K562 (cell line): Measurements from ENCODE around the gene PPP1R15A. TPM values are rescaled to one million over a fixed set of nuclear protein-coding genes. Genes with fewer than 3 reads are reported as not detected.

Experiments
- CBFA2T2 ChIP-seq: fragments of 450-650 bp; conservative IDR thresholded peaks from 2 replicates; pipeline ENCODE4 v1.6.1; 2017; ENCODE audit warnings: mild to moderate bottlenecking
- CSDE1 ChIP-seq, 2 experiments: fragments of 450-650 bp; IDR thresholded peaks; 2 replicates each; pipeline ENCODE4 v1.6.1; 2016; ENCODE audit warnings: mild to moderate bottlenecking in 1 of 2
- EP300 ChIP-seq: IDR thresholded peaks from 2 replicates; pipeline ENCODE4 v1.6.1; 2012; ENCODE audit warnings: low read length, improper control_type of control experiment
- IRF2 ChIP-seq: sonication (generic); formaldehyde crosslinking; IDR thresholded peaks from 2 replicates; pipeline ENCODE4 v1.8.1; 2022; ENCODE audit warnings: mild to moderate bottlenecking, missing genetic modification reagents
- MCM7 ChIP-seq, 2 experiments: fragments of 450-650 bp; IDR thresholded peaks; 2 replicates each; pipeline ENCODE4 v1.6.1; 2016 to 2018
- RFX7 ChIP-seq: fragments of 250-450 bp; sonication (Bioruptor Pico); IDR thresholded peaks from 2 replicates; pipeline ENCODE4 v1.5.1; 2021; ENCODE audit warnings: mild to moderate bottlenecking
- SIN3A ChIP-seq, 2 experiments: fragments of 150-350 bp in 1 of 2; IDR thresholded peaks; 2 replicates each; pipeline ENCODE4 v1.6.1; 2011 to 2016; ENCODE audit warnings: borderline replicate concordance in 2 of 2, low read depth in 2 of 2, low read length in 2 of 2, mild to moderate bottlenecking in 2 of 2, moderate library complexity in 2 of 2; ENCODE audit not compliant: control insufficient read depth in 1 of 2
- SMAD4 ChIP-seq: fragments of 250-450 bp; sonication (Bioruptor Pico); conservative IDR thresholded peaks from 2 replicates; pipeline ENCODE4 v1.8.0; 2021; ENCODE audit warnings: inconsistent platforms, mild to moderate bottlenecking, moderate library complexity
- SP1 ChIP-seq: sonication (generic); formaldehyde crosslinking; IDR thresholded peaks from 2 replicates; pipeline ENCODE4 v1.8.1; 2022; ENCODE audit warnings: mild to moderate bottlenecking, missing genetic modification reagents
- SPI1 ChIP-seq: IDR thresholded peaks from 2 replicates; pipeline ENCODE4 v1.6.1; 2011; ENCODE audit warnings: low read depth, low read length, control low read depth, borderline replicate concordance
- ZNF253 ChIP-seq: fragments of 250-450 bp; sonication (Bioruptor Pico); conservative IDR thresholded peaks from 2 replicates; pipeline ENCODE4 v1.6.1; 2021; ENCODE audit warnings: mild to moderate bottlenecking
- ZNF586 ChIP-seq: fragments of 450-650 bp; formaldehyde crosslinking; conservative IDR thresholded peaks from 2 replicates; pipeline ENCODE4 v1.4.0; 2020; ENCODE audit warnings: mild to moderate bottlenecking, moderate library complexity
- ZNF778 ChIP-seq: fragments of 450-650 bp; formaldehyde crosslinking; IDR thresholded peaks from 2 replicates; pipeline ENCODE4 v1.4.0; 2020; ENCODE audit warnings: mild to moderate bottlenecking, moderate library complexity
- polyA plus RNA-seq, 8 experiments: library from polyadenylated mRNA; depleted of rRNA in 4 of 8; stranded (reverse) in 5 of 8; unstranded in 3 of 8; fragments of >200 nt; fragmentation: Nextera tagmentation in 2 of 8; fragmentation: Illumina TruSeq in 1 of 8; extraction: Ambion mirVana in 2 of 8; extraction: Trizol in 1 of 8; gene quantifications; 2 replicates each; pipeline versions ENCODE4 v1.2.1 to v1.2.3, GENCODE V29; 2011 to 2014; ENCODE audit warnings: inconsistent platforms in 1 of 8, missing spikeins in 1 of 8
- total RNA-seq, 7 experiments: library from RNA; depleted of rRNA in 6 of 7; stranded (reverse); fragments of >200 nt in 6 of 7; fragmentation: Illumina TruSeq in 2 of 7; extraction: Trizol in 2 of 7; gene quantifications; 2 replicates each; pipeline versions ENCODE4 v1.2.1 to v1.2.3, GENCODE V29; 2011 to 2021; ENCODE audit warnings: low replicate concordance in 1 of 7
- TF ChIP-seq, protein P1 (sequence below): sonication (generic); formaldehyde crosslinking; IDR thresholded peaks from 2 replicates; pipeline ENCODE4 v1.8.0; 2022; ENCODE audit warnings: missing genetic modification reagents, mild to moderate bottlenecking, borderline replicate concordance
- TF ChIP-seq, protein P2 (sequence below): fragments of 250-450 bp; sonication (Bioruptor Pico); IDR thresholded peaks from 2 replicates; pipeline ENCODE4 v1.4.0; 2020; ENCODE audit warnings: mild to moderate bottlenecking, moderate library complexity, borderline replicate concordance
- TF ChIP-seq, protein P3 (sequence below): fragments of 450-650 bp; IDR thresholded peaks from 2 replicates; pipeline ENCODE4 v1.6.1; 2016; ENCODE audit warnings: low read depth

The PPP1R15A gene
- total and polyA plus RNA-seq, 9 of the 15 experiments (the other 6 are each of a cell fraction or from before 2014, with no cell fraction given), result 0.42 to 73.7 (median 44.0) TPM

DNA sequence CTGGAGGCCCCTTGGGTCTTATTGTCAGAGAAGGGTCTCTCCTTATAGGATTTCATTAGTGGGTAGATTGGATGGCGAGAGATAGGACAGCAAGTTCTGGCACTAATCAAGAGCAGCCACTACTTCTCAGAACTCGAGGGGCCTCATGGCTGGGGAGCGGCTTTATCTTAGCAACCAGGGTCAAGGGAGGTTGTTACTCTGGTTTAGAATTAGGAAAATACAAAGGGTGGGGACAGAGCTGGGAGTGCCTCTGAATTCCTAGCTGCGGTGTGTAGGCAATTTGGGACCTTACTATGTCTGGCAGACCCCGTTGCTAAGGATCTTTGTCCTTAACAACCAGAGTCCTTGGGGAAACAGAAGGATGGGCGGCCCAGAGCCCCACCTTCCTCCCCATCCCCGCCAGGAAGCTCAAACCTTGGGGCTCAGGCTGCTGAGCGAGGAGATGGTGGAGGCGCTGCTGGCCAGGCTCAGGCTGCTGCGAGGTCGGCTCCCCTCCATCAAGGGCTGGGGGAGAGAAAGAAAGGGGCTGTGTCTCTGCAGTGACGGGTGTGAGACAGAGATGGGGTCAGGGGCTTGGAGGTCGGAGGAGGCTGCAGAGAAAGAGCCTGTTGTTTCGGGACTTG is 5.0 kb upstream of the PPP1R15A start (continued):
- TF ChIP-seq, protein P1, sequence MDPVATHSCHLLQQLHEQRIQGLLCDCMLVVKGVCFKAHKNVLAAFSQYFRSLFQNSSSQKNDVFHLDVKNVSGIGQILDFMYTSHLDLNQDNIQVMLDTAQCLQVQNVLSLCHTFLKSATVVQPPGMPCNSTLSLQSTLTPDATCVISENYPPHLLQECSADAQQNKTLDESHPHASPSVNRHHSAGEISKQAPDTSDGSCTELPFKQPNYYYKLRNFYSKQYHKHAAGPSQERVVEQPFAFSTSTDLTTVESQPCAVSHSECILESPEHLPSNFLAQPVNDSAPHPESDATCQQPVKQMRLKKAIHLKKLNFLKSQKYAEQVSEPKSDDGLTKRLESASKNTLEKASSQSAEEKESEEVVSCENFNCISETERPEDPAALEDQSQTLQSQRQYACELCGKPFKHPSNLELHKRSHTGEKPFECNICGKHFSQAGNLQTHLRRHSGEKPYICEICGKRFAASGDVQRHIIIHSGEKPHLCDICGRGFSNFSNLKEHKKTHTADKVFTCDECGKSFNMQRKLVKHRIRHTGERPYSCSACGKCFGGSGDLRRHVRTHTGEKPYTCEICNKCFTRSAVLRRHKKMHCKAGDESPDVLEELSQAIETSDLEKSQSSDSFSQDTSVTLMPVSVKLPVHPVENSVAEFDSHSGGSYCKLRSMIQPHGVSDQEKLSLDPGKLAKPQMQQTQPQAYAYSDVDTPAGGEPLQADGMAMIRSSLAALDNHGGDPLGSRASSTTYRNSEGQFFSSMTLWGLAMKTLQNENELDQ (CRISPR knock-in tag), result no peak
- TF ChIP-seq SMAD4, result peak; percentile 41; the same call in 1 of the 2 replicates
- no peak for TF ChIP-seq ZNF778 (CRISPR knock-in tag)
- peak; percentile 35; the same call in 1 of the 2 replicates for TF ChIP-seq EP300
- no peak for TF ChIP-seq CSDE1 (IDR thresholded peaks at IDR 0.05)
- no peak for TF ChIP-seq RFX7 (CRISPR knock-in tag)
- TF ChIP-seq IRF2, result no peak
- TF ChIP-seq, protein P2, sequence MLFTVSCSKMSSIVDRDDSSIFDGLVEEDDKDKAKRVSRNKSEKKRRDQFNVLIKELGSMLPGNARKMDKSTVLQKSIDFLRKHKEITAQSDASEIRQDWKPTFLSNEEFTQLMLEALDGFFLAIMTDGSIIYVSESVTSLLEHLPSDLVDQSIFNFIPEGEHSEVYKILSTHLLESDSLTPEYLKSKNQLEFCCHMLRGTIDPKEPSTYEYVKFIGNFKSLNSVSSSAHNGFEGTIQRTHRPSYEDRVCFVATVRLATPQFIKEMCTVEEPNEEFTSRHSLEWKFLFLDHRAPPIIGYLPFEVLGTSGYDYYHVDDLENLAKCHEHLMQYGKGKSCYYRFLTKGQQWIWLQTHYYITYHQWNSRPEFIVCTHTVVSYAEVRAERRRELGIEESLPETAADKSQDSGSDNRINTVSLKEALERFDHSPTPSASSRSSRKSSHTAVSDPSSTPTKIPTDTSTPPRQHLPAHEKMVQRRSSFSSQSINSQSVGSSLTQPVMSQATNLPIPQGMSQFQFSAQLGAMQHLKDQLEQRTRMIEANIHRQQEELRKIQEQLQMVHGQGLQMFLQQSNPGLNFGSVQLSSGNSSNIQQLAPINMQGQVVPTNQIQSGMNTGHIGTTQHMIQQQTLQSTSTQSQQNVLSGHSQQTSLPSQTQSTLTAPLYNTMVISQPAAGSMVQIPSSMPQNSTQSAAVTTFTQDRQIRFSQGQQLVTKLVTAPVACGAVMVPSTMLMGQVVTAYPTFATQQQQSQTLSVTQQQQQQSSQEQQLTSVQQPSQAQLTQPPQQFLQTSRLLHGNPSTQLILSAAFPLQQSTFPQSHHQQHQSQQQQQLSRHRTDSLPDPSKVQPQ (CRISPR knock-in tag), result no peak
- TF ChIP-seq CBFA2T2, result peak; percentile 65
- TF ChIP-seq, protein P3, sequence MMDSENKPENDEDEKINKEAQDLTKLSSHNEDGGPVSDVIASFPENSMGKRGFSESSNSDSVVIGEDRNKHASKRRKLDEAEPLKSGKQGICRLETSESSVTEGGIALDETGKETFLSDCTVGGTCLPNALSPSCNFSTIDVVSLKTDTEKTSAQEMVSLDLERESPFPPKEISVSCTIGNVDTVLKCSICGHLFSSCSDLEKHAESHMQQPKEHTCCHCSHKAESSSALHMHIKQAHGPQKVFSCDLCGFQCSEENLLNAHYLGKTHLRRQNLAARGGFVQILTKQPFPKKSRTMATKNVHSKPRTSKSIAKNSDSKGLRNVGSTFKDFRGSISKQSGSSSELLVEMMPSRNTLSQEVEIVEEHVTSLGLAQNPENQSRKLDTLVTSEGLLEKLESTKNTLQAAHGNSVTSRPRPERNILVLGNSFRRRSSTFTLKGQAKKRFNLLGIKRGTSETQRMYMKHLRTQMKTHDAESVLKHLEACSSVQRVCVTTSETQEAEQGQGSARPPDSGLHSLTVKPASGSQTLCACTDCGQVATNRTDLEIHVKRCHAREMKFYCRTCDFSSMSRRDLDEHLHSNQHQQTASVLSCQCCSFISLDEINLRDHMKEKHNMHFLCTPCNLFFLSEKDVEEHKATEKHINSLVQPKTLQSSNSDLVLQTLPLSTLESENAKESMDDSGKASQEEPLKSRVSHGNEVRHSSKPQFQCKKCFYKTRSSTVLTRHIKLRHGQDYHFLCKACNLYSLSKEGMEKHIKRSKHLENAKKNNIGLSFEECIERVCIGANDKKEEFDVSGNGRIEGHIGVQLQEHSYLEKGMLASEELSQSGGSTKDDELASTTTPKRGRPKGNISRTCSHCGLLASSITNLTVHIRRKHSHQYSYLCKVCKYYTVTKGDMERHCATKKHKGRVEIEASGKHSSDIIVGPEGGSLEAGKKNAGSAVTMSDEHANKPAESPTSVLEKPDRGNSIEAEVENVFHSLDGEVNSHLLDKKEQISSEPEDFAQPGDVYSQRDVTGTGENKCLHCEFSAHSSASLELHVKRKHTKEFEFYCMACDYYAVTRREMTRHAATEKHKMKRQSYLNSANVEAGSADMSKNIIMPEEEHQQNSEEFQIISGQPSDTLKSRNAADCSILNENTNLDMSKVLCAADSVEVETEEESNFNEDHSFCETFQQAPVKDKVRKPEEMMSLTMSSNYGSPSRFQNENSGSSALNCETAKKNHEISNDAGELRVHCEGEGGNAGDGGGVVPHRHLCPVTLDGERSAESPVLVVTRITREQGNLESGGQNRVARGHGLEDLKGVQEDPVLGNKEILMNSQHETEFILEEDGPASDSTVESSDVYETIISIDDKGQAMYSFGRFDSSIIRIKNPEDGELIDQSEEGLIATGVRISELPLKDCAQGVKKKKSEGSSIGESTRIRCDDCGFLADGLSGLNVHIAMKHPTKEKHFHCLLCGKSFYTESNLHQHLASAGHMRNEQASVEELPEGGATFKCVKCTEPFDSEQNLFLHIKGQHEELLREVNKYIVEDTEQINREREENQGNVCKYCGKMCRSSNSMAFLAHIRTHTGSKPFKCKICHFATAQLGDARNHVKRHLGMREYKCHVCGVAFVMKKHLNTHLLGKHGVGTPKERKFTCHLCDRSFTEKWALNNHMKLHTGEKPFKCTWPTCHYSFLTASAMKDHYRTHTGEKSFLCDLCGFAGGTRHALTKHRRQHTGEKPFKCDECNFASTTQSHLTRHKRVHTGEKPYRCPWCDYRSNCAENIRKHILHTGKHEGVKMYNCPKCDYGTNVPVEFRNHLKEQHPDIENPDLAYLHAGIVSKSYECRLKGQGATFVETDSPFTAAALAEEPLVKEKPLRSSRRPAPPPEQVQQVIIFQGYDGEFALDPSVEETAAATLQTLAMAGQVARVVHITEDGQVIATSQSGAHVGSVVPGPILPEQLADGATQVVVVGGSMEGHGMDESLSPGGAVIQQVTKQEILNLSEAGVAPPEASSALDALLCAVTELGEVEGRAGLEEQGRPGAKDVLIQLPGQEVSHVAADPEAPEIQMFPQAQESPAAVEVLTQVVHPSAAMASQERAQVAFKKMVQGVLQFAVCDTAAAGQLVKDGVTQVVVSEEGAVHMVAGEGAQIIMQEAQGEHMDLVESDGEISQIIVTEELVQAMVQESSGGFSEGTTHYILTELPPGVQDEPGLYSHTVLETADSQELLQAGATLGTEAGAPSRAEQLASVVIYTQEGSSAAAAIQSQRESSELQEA, result no peak
- TF ChIP-seq ZNF253 (CRISPR knock-in tag), result no peak
- no peak for TF ChIP-seq SIN3A (IDR thresholded peaks at IDR 0.05; ENCODE audit: borderline replicate concordance in 2 of 2, control insufficient read depth in 1 of 2, low read depth in 2 of 2, low read length in 2 of 2)
- TF ChIP-seq SP1 (CRISPR knock-in tag), result 0 out of 2 replicates have a peak, but pooled peaks have one; percentile 38
- TF ChIP-seq MCM7 (IDR thresholded peaks at IDR 0.05), result no peak
- no peak for TF ChIP-seq ZNF586
- no peak for TF ChIP-seq SPI1
